Hepatocyte (in vitro differentiated cells): ENCODE results near the gene ARHGAP33. TPM values are rescaled to one million over a fixed set of nuclear protein-coding genes. Genes with fewer than 3 reads are reported as not detected.

ENCODE experiments used
- DNase-seq: peaks from one replicate; pipeline ENCODE4 v3.0.0-alpha.2; 2016; ENCODE audit warnings: low spot score
- H2AFZ ChIP-seq: fragments of 200-600 bp; sonication (generic); 2 replicates; pipeline ENCODE4 v1.6.0; 2016; ENCODE audit warnings: antibody characterized with exemption, mild to moderate bottlenecking
- H3K27ac ChIP-seq: fragments of 200-600 bp; sonication (generic); 2 replicates; pipeline ENCODE4 v1.5.1; 2016; ENCODE audit warnings: mild to moderate bottlenecking
- H3K27me3 ChIP-seq: fragments of 200-600 bp; sonication (generic); 2 replicates; pipeline ENCODE4 v1.6.1; 2016
- H3K36me3 ChIP-seq: fragments of 200-600 bp; sonication (generic); replicated peaks from 2 replicates; pipeline ENCODE4 v1.5.1; 2016; ENCODE audit warnings: low read depth; ENCODE audit not compliant: insufficient read depth
- H3K4me1 ChIP-seq: fragments of 200-600 bp; sonication (generic); 2 replicates; pipeline ENCODE4 v1.5.1; 2016; ENCODE audit warnings: mild to moderate bottlenecking, moderate library complexity; ENCODE audit not compliant: insufficient read depth
- H3K4me2 ChIP-seq: fragments of 200-600 bp; sonication (generic); 2 replicates; pipeline ENCODE4 v1.6.0; 2016
- H3K4me3 ChIP-seq: fragments of 200-600 bp; sonication (generic); 2 replicates; pipeline ENCODE4 v1.5.1; 2016; ENCODE audit warnings: mild to moderate bottlenecking
- H3K79me2 ChIP-seq: fragments of 200-600 bp; sonication (generic); 2 replicates; pipeline ENCODE4 v1.6.0; 2017; ENCODE audit warnings: mild to moderate bottlenecking
- H3K9me2 ChIP-seq: fragments of 200-600 bp; sonication (generic); replicated peaks from 2 replicates; pipeline ENCODE4 v1.6.0; 2017; ENCODE audit warnings: mild to moderate bottlenecking; ENCODE audit not compliant: insufficient read depth
- H3K9me3 ChIP-seq: fragments of 200-600 bp; sonication (generic); 2 replicates; pipeline ENCODE4 v1.5.1; 2016; ENCODE audit warnings: low read depth, mild to moderate bottlenecking
- H4K20me1 ChIP-seq: fragments of 200-600 bp; sonication (generic); 2 replicates; pipeline ENCODE4 v1.6.0; 2016; ENCODE audit warnings: mild to moderate bottlenecking; ENCODE audit not compliant: insufficient read depth, poor library complexity, severe bottlenecking
- EZH2 ChIP-seq: fragments of 200-600 bp; sonication (generic); IDR thresholded peaks from 2 replicates; pipeline ENCODE4 v1.6.1; 2016; ENCODE audit warnings: antibody characterized with exemption, mild to moderate bottlenecking, borderline replicate concordance
- EZH2phosphoT487 ChIP-seq: fragments of 200-600 bp; sonication (generic); IDR thresholded peaks from one replicate; pipeline ENCODE4 v1.6.1; 2018; ENCODE audit warnings: antibody characterized with exemption, mild to moderate bottlenecking, low read depth, moderate library complexity; ENCODE audit not compliant: unreplicated experiment, severe bottlenecking
- WGBS: methylation state at CpG from one replicate; pipeline ENCODE4 v1.1.6; 2016; ENCODE audit warnings: low lambda C conversion rate; ENCODE audit errors: missing lambda C conversion rate; 5-methylcytosine and 5-hydroxymethylcytosine counted together
- polyA plus RNA-seq: library from polyadenylated mRNA; unstranded; fragments of >200 nt; fragmentation: Nextera tagmentation; extraction: Ambion mirVana; gene quantifications from 2 replicates; pipeline ENCODE4 v1.2.1, GENCODE V29; 2016
- total RNA-seq: library from RNA; depleted of rRNA; stranded (reverse); fragments of >200 nt; gene quantifications from 2 replicates; pipeline ENCODE4 v1.2.3, GENCODE V29; 2014
- TF ChIP-seq, protein P1 (sequence below): fragments of 200-600 bp; sonication (generic); IDR thresholded peaks from 2 replicates; pipeline ENCODE4 v1.5.1; 2016; ENCODE audit warnings: antibody characterized with exemption, mild to moderate bottlenecking; ENCODE audit not compliant: poor library complexity

The ARHGAP33 gene
- total and polyA plus RNA-seq, 2 experiments from 2014 or later, result 6.7 to 7.9 TPM

DNA sequence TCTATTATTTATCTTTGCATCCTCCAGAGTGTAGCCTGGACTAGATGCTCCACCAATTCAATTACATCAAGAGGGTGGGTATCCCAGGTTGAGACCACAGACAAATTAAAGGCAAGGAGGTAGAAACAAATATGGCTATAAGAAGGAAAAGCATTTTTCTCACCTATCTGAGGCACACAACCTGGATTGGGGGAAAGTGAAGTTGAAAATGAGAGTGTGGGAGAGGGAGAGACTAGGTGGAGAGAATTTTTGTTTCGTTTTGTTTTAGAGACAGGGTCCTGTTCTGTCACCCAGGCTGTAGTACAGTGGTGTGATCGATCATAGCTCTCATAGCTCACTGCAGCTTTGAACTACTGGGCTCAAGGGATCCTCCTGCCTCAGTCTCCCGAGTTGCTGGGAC lies 43.1 kb downstream of the ARHGAP33 start:
- no peaks in the 10 kb centered on the region for H3K9me3 ChIP-seq
- H3K4me2 ChIP-seq, result no peak overlapping the region
- TF ChIP-seq EZH2 (no peak), EZH2phosphoT487 (no peak)
- TF ChIP-seq, protein P1, sequence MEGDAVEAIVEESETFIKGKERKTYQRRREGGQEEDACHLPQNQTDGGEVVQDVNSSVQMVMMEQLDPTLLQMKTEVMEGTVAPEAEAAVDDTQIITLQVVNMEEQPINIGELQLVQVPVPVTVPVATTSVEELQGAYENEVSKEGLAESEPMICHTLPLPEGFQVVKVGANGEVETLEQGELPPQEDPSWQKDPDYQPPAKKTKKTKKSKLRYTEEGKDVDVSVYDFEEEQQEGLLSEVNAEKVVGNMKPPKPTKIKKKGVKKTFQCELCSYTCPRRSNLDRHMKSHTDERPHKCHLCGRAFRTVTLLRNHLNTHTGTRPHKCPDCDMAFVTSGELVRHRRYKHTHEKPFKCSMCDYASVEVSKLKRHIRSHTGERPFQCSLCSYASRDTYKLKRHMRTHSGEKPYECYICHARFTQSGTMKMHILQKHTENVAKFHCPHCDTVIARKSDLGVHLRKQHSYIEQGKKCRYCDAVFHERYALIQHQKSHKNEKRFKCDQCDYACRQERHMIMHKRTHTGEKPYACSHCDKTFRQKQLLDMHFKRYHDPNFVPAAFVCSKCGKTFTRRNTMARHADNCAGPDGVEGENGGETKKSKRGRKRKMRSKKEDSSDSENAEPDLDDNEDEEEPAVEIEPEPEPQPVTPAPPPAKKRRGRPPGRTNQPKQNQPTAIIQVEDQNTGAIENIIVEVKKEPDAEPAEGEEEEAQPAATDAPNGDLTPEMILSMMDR, result no peak
- no peak overlapping the region for H2AFZ ChIP-seq
- H3K4me3 ChIP-seq, result no peak overlapping the region
- no peaks in the 10 kb centered on the region for H3K79me2 ChIP-seq
- no peaks in the 10 kb centered on the region for H3K4me1 ChIP-seq
- H3K27me3 ChIP-seq, result no peaks in the 10 kb centered on the region
- no peaks in the 10 kb centered on the region for H3K9me2 ChIP-seq
- no peaks in the 10 kb centered on the region for H3K36me3 ChIP-seq
- no peak overlapping the region for H3K27ac ChIP-seq
- 79% methylated on average over 3 of the region's 3 CpGs for WGBS
- H4K20me1 ChIP-seq, result no peaks in the 10 kb centered on the region
- no peak for DNase-seq

DNA sequence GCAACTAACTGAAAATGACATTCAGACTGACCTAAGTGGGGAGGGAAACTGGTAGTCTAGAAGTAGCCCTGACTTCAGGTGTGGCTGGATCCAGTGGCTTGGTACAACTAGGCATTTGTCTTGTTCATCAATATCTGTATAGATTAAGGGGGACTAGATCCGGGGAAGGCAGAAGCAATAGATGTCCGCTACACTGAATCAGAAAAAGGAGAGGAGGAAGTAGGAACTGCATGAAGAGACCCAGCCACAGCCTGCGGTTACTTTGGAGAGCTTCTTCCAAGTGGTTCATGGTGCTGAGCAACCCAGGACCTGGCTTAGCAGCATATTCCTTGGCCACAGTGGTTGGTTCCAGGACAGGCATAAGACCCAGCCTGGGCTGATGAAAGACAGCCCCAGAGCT lies 47.2 kb downstream of the ARHGAP33 start:
- Histone ChIP-seq H3K4me2 (no peak overlapping the region), H3K79me2 (no peaks in the 10 kb centered on the region), H3K9me3 (no peaks in the 10 kb centered on the region), H3K27me3 (peaks cover 4% of the 10 kb centered on the region), H2AFZ (no peak overlapping the region), H3K27ac (no peak overlapping the region), H3K36me3 (no peaks in the 10 kb centered on the region), H4K20me1 (no peaks in the 10 kb centered on the region), H3K4me1 (no peaks in the 10 kb centered on the region), H3K9me2 (no peaks in the 10 kb centered on the region), H3K4me3 (no peak overlapping the region)
- no peak for TF ChIP-seq EZH2
- no peak for TF ChIP-seq EZH2phosphoT487
- TF ChIP-seq, protein P1, result no peak
- DNase-seq, result no peak
- 75% methylated on average over 3 of the region's 3 CpGs for WGBS

DNA sequence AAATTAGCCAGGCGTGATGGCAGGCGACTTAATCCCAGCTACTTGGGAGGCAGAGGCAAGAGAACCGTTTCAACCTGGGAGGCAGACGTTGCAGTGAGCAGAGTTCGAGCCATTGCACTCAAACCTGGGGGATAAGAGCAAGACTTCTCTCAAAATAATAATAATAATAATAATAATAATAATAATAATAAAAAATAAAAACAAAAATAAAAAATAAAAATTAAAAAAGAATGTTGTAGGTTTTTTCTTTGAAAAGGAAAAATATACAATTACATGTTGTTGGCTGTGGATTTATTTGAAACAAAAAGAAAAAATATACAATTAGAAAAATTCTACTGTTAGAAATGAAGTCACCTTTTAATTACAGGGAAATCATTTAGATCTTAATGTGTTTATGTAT lies 48.8 kb downstream of the ARHGAP33 start:
- Histone ChIP-seq H3K9me2 (no peaks in the 10 kb centered on the region), H3K36me3 (no peaks in the 10 kb centered on the region), H4K20me1 (no peaks in the 10 kb centered on the region), H3K4me2 (no peak overlapping the region), H2AFZ (no peak overlapping the region), H3K4me3 (no peak overlapping the region), H3K9me3 (no peaks in the 10 kb centered on the region), H3K27me3 (peaks cover 4% of the 10 kb centered on the region), H3K4me1 (no peaks in the 10 kb centered on the region), H3K79me2 (no peaks in the 10 kb centered on the region), H3K27ac (no peak overlapping the region)
- TF ChIP-seq, protein P1, result no peak
- TF ChIP-seq EZH2 (no peak), EZH2phosphoT487 (no peak)
- 82% methylated on average over 5 of the region's 5 CpGs for WGBS
- no peak for DNase-seq

DNA sequence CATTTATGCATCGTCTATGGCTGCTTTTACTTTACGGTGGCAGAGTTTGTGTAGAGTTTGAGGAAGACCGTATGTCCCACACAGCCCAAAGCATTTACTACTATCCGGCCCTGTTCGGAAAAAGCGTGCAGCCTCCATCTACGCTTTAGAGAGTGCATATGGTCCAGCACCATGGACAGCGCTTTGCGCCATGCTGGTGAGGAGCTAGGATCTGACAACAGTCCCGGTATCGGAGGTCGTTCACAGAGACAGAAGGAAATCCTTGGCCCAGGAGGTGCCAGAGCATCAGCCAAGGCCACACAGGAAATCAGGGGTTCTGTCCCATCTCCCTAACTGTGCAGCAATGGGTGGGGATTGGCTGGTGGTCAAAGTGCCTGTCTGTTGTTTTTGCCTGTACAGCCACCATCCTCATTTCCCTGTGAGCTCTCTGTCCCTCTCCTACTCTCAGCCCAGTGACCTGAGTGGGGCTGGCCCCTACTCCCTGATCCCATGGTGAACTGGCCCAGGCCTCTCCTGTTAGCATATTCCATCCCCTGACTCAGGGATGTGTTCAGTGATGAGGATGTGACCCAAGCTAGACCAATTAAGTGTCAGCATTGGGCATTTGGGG lies 53.4 kb downstream of the ARHGAP33 start:
- Histone ChIP-seq H3K4me3 (no peak overlapping the region), H4K20me1 (no peaks in the 10 kb centered on the region), H3K9me3 (no peaks in the 10 kb centered on the region), H3K36me3 (no peaks in the 10 kb centered on the region), H3K9me2 (no peaks in the 10 kb centered on the region), H3K27ac (no peak overlapping the region), H3K79me2 (no peaks in the 10 kb centered on the region), H2AFZ (no peak overlapping the region), H3K27me3 (peaks cover 8% of the 10 kb centered on the region), H3K4me1 (no peaks in the 10 kb centered on the region), H3K4me2 (no peak overlapping the region)
- TF ChIP-seq, protein P1, result no peak
- TF ChIP-seq EZH2, result no peak
- no peak for TF ChIP-seq EZH2phosphoT487
- WGBS, result 13% methylated on average over 12 of the region's 12 CpGs
- peak; percentile 90 for DNase-seq
